D721Med (cell line): ENCODE measurements around the gene RBFOX1.

Source experiments
- DNase-seq: peaks from one replicate; pipeline ENCODE4 v3.0.0; 2011; ENCODE audit warnings: low spot score; ENCODE audit not compliant: insufficient read length
- FAIRE-seq: peaks from 2 replicates; lab custom pipeline; 2011; peaks lifted over from hg19 to GRCh38; lab: Jason Lieb, UNC
- CTCF ChIP-seq: IDR thresholded peaks from 2 replicates; pipeline ENCODE4 v1.5.1; 2012; ENCODE audit warnings: mild to moderate bottlenecking, control low read depth; ENCODE audit not compliant: insufficient read depth; ENCODE audit errors: missing control alignments

Gene RBFOX1

GRCh38 chr16:7675628-7676027, 343.0 kb downstream of the RBFOX1 start:
- FAIRE-seq (no peak), DNase-seq (no peak)
- no peak for TF ChIP-seq CTCF

DNA sequence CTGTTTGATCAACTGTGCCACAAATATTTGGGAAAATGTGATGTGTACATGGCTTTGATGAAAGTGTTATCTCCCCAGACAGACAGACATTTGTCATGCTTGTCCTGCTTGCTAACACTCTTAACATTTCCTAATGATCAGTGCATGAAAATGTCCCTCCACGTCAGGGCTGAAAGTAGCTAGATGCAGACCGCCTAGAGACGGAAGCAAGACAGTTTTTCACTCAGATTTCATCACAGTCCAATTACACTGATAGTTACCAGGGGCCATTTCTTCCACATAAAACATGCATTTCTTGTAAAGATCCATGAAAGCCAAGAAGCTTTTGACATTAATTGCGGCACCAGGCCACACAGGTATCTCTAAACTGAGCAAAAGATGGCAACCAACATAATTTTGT, 347.7 kb downstream of the RBFOX1 start:
- DNase-seq (no peak), FAIRE-seq (no peak)
- no peak for TF ChIP-seq CTCF

GRCh38 chr16:7688811-7689210, 356.2 kb downstream of the RBFOX1 start:
- FAIRE-seq (no peak), DNase-seq (no peak)
- no peak for TF ChIP-seq CTCF

DNA sequence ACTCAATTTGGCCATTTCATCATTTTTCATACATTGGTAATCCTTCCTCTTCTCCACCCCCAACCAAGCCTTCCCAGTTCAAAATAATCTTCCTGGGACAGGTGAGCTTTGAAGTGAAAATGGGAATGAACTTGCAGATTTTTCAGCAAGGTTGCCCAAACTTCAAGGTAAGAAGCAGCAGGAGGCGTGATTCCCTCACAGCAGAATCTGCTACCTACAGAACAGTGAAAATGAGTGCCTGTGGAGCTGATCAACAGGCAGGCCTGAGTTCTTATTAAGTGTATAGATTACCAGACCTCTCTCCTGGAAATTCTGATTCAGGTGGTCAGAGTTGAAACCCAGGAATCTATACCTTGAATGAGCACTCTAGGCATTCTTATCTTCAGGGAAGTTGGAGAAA, 356.6 kb downstream of the RBFOX1 start:
- DNase-seq (no peak), FAIRE-seq (no peak)
- TF ChIP-seq CTCF: no peak

GRCh38 chr16:7691533-7691932, 358.9 kb downstream of the RBFOX1 start:
- TF ChIP-seq CTCF: no peak
- DNase-seq (no peak), FAIRE-seq (no peak)

DNA sequence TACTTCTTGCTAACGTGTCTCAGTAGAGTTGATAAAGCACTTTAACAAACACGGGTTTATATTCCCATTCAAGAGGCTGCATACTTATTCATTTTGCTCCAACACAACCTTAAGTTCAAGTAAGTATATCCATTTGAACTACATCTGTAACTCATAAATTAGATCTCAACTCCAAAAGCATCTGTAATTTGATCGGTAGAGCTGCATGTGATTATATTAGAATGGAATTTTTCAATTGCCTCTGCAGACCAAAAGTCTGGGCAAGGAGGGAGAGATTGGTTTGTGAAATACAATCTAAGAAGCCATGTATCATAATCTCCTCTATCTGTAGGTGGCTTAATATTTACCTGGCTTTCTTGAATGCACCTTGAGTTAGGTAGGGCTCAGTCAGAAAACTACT, 371.0 kb downstream of the RBFOX1 start:
- FAIRE-seq (no peak), DNase-seq (no peak)
- TF ChIP-seq CTCF: no peak

- DNase-seq (no peak), FAIRE-seq (no peak)
Measured at GRCh38 chr16:7705885-7706284, 373.2 kb downstream of the RBFOX1 start.

More at GRCh38 chr16:7705885-7706284, 373.2 kb downstream of the RBFOX1 start:
- no peak for TF ChIP-seq CTCF
